Measurements from ENCODE around the gene PTPRK.
A peak's percentile ranks its signal among the peaks of the same experiment; 100 is the strongest.
"Not testable (repeated sequence)": the region's sequence is repeated elsewhere in the genome, so short reads cannot be mapped to it uniquely, and the experiment has no call there.

Gene PTPRK

DNA sequence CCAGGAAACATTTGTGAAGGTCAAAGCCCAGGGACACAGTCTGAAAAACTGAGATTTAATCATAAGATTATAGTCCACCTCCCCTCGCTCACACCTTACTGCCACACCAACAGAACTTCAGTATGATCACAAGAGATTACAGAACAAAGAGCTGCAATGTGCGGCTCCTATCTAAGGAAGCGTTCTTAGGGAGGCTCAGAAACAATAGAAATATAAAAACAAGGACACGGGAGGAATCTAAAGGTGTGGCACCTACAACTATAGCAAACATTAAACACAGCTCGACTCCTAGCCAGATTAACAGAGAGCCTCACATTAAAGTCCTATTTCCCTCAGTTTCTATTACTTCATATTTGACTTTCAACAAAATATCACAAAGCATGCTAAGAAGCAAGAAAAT lies 579.2 kb downstream of the PTPRK start:
- DNase-seq, result no peak

DNA sequence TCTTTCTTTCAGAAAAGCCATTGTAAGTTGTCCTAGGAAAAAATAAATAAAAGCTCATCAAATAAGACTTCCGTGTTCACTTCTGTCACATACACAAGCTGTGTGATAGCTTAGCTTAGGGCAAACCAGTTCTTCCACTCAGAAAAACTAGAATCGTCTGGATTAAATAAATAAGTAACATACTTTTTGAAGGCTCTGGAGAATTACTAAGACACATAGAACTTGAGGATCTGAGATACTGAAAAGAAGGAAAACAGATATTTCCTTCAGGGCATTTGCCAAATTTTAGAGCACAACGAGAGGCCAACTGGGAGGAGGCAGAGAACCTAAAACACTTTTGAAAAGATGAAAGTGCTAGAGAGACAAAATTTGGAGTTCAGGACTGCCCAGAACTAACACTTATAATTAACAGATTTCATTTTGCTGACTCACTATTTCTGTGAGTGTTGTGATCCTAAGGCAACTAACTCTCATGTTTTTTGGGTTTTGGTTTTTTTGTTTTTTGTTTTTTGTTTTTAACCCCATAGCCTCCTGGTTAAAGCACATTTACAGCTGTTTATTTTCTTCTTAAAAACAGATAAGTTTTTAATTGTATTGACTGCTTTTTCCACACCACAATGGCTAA lies 580.8 kb downstream of the PTPRK start:
- peak; percentile 33 for DNase-seq

- DNase-seq, result peak; percentile 54
These were observed 581.7 kb downstream of the PTPRK start for GRCh38 chr6:127938701-127939100.

GRCh38 chr6:127937747-127938146 lies 582.7 kb downstream of the PTPRK start:
- no peak for DNase-seq

GRCh38 chr6:127937102-127937501 lies 583.3 kb downstream of the PTPRK start:
- no peak for DNase-seq

- DNase-seq, result no peak
These were observed 585.4 kb downstream of the PTPRK start for GRCh38 chr6:127934956-127935355.

DNA sequence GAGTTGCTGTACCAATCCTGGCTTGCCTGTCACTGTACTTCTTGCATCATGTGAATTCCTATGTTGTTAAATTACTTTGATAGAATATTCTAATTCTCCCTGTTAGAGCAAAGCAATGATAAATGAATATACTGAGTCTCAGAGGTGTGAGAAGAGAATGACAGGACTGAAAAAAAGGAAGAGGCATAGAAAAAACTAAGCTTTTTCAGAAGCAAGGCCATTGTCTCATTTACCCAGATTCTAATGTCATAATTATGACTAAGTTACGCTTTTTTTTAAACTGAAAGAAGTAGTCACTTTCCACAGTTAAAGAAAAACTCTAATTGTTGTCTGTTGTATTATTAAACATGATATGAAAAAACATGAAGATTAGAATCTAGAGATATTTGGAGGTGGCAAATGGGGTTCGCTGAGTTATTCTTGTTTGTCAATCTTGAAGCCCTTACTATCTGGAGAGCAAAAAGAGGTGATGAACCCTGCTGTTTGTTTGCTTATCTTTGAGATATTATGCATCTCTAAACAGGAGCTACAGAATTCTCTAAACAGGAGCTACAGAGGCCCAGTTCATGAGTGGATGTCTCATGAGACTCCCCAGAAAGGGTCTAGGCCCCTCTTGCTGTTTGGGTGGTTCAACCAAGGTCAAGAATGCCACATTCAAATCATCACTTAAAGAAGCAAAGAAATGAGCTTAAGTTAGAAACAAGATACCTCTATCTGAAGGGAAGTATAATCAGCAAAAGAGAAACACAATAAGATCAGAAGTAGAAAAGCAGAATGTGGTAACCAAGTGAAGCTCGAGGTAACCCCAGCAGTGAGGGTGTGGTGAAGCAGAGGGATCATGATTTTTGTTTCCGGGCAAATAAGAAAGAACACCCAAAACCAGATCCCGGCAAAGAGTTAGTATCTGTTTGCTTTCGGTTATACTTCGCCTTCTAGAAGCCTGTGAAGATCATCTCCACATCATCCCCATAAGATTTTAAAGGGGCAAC lies 586.3 kb downstream of the PTPRK start:
- no peak for DNase-seq

GRCh38 chr6:127933137-127933536 lies 587.3 kb downstream of the PTPRK start:
- no peak for DNase-seq

DNA sequence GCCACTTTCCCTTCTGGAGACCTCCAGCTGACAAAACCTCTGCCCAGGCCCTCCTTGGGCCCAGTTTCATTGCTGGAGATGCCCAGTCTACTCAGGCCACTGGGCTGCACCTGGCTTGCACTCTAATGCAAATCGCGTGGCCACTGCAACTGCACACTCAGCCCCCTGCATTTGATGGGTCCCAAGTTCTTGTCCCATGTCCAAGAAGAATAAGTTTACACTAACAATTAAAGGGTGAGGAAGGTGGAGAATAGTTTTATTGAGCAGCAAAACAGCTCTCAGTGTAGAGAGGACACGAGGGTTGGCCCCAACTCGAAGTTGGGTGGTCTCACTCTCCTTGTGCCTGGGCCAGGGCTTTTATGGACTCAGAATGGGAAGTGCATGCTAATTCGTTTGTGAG lies 587.7 kb downstream of the PTPRK start:
- DNase-seq, result no peak

GRCh38 chr6:127926441-127926840 lies 594.0 kb downstream of the PTPRK start:
- not testable (repeated sequence) for DNase-seq

GRCh38 chr6:127924440-127924839 lies 596.0 kb downstream of the PTPRK start:
- no peak for DNase-seq

DNA sequence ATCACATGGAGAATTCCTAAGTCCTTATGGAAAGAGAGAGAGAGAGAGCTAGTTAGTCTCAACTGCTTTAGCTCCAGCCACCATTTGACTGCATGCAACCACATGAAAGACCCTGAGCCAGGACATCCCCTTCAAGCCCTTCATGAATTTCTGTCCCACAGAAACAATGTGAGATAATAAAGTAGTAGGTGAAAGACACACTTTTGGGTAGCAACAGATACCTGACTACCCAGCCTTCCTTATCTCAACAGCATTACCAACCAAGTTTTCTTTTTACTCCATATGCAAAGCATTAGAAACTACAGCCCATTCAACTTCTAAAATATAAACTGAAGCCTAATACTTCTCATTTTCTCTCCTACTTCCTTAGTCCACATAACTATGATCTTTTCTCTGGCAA lies 596.4 kb downstream of the PTPRK start:
- DNase-seq, result no peak

- DNase-seq, result no peak
These were observed 597.3 kb downstream of the PTPRK start for GRCh38 chr6:127923135-127923534.

- no peak for DNase-seq
These were observed 598.4 kb downstream of the PTPRK start for GRCh38 chr6:127921982-127922381.

- DNase-seq, result no peak
These were observed 599.6 kb downstream of the PTPRK start for GRCh38 chr6:127920804-127921203.

All from hematopoietic multipotent progenitor cell treated with erythropoietin and hydrocortisone succinate and interleukin-3 and kit ligand, for 6 days (in vitro differentiated cells).